NOMO-1 treated with DMSO at 0.1 percent for 48 hours (cell line): ENCODE data around the gene FITM1.
A peak's percentile ranks its signal among the peaks of the same experiment; 100 is the strongest.

Experiments used
- DNase-seq: peaks from one replicate; lab custom pipeline; 2025; ENCODE audit not compliant: unreplicated experiment; lab: John Stamatoyannopoulos, UW

Gene FITM1

GRCh38 chr14:24116128-24116814 lies 14.2 kb upstream of the FITM1 start:
- DNase-seq = no peak

GRCh38 chr14:24117179-24117578 lies 13.3 kb upstream of the FITM1 start:
- DNase-seq = no peak

- no peak for DNase-seq
Observed at GRCh38 chr14:24119691-24120090, 10.8 kb upstream of the FITM1 start.

- no peak for DNase-seq
Observed at GRCh38 chr14:24121210-24121609, 9.2 kb upstream of the FITM1 start.

- no peak for DNase-seq
Observed at GRCh38 chr14:24122416-24122815, 8.0 kb upstream of the FITM1 start.

- no peak for DNase-seq
Observed at GRCh38 chr14:24122898-24123297, 7.6 kb upstream of the FITM1 start.

- no peak for DNase-seq
Observed at GRCh38 chr14:24123424-24124417, 6.7 kb upstream of the FITM1 start.

- DNase-seq = no peak
Observed at GRCh38 chr14:24126939-24127338, 3.5 kb upstream of the FITM1 start.

GRCh38 chr14:24127673-24128072 lies 2.8 kb upstream of the FITM1 start:
- DNase-seq = no peak

GRCh38 chr14:24129410-24129998 lies 955 bp upstream of the FITM1 start:
- DNase-seq = no peak

- no peak for DNase-seq
Observed at GRCh38 chr14:24130717-24131548, 474 bp downstream of the FITM1 start.

- no peak for DNase-seq
Observed at GRCh38 chr14:24131549-24131966, 1.1 kb downstream of the FITM1 start.

- no peak for DNase-seq
Observed at GRCh38 chr14:24132061-24132685, 1.7 kb downstream of the FITM1 start.

GRCh38 chr14:24132976-24133375 lies 2.5 kb downstream of the FITM1 start:
- no peak for DNase-seq

- DNase-seq = no peak
Observed at GRCh38 chr14:24133735-24134134, 3.3 kb downstream of the FITM1 start.

GRCh38 chr14:24135584-24135833 lies 5.0 kb downstream of the FITM1 start:
- no peak for DNase-seq

GRCh38 chr14:24135834-24136683 lies 5.6 kb downstream of the FITM1 start, which contains the start of gene PSME1:
Gene PSME1 (plus strand): TSS chr14:24136194. CDS start chr14:24136263, 69 bp downstream.
- peak; percentile 87 for DNase-seq

GRCh38 chr14:24136684-24137528 lies 6.4 kb downstream of the FITM1 start:
- DNase-seq = no peak
